Measurements from ENCODE around the gene ADO.

DNA sequence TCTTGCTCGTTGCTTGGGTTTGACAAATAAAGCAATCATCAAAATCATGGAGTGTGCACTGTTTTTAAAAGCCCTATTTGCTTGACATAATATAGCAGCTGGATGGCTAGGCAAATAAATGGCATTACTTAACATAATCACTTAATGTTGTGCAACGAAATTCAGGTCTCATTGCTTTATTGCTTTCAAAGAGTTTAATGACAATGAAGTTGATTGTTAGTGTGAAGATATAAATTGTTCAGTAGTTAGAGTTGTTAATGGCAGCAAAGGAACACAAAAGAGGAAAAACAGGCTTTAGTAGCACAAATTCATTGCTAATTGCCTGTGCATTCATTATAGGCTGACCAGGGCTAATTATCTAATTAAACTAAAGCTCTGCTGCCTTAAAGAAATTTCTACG is 7.6 kb upstream of the ADO start:
- TF ChIP-seq, protein P1, sequence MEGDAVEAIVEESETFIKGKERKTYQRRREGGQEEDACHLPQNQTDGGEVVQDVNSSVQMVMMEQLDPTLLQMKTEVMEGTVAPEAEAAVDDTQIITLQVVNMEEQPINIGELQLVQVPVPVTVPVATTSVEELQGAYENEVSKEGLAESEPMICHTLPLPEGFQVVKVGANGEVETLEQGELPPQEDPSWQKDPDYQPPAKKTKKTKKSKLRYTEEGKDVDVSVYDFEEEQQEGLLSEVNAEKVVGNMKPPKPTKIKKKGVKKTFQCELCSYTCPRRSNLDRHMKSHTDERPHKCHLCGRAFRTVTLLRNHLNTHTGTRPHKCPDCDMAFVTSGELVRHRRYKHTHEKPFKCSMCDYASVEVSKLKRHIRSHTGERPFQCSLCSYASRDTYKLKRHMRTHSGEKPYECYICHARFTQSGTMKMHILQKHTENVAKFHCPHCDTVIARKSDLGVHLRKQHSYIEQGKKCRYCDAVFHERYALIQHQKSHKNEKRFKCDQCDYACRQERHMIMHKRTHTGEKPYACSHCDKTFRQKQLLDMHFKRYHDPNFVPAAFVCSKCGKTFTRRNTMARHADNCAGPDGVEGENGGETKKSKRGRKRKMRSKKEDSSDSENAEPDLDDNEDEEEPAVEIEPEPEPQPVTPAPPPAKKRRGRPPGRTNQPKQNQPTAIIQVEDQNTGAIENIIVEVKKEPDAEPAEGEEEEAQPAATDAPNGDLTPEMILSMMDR (IDR thresholded peaks at IDR 0.05) = no peak
- no peak for TF ChIP-seq TEAD4 (IDR thresholded peaks at IDR 0.05; ENCODE audit: borderline replicate concordance, insufficient read depth)
- TF ChIP-seq, protein P2, sequence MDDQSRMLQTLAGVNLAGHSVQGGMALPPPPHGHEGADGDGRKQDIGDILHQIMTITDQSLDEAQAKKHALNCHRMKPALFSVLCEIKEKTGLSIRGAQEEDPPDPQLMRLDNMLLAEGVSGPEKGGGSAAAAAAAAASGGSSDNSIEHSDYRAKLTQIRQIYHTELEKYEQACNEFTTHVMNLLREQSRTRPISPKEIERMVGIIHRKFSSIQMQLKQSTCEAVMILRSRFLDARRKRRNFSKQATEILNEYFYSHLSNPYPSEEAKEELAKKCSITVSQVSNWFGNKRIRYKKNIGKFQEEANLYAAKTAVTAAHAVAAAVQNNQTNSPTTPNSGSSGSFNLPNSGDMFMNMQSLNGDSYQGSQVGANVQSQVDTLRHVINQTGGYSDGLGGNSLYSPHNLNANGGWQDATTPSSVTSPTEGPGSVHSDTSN (IDR thresholded peaks at IDR 0.05) = no peak
- no peak for TF ChIP-seq EP300 (IDR thresholded peaks at IDR 0.05; ENCODE audit: borderline replicate concordance in 1 of 2, low read depth in 1 of 2, low read length in 1 of 2)
- TF ChIP-seq FOXM1 (IDR thresholded peaks at IDR 0.05; ENCODE audit: low read depth) = no peak
- TF ChIP-seq EZH2phosphoT487 (IDR thresholded peaks at IDR 0.05; ENCODE audit: borderline replicate concordance, low read depth) = no peak
- TF ChIP-seq, protein P3, sequence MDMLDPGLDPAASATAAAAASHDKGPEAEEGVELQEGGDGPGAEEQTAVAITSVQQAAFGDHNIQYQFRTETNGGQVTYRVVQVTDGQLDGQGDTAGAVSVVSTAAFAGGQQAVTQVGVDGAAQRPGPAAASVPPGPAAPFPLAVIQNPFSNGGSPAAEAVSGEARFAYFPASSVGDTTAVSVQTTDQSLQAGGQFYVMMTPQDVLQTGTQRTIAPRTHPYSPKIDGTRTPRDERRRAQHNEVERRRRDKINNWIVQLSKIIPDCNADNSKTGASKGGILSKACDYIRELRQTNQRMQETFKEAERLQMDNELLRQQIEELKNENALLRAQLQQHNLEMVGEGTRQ (IDR thresholded peaks at IDR 0.05; ENCODE audit: borderline replicate concordance, low read depth, low read length) = no peak
- no peak for TF ChIP-seq CHD2 (IDR thresholded peaks at IDR 0.05; ENCODE audit: low read length, partially characterized antibody)
- no peak for TF ChIP-seq SMC3 (IDR thresholded peaks at IDR 0.05; ENCODE audit: low read depth, low read length)
- TF ChIP-seq TCF12 (IDR thresholded peaks at IDR 0.05) = no peak
- TF ChIP-seq RXRA (IDR thresholded peaks at IDR 0.05; ENCODE audit: borderline replicate concordance, low read depth) = no peak
- no peak for TF ChIP-seq JUND (IDR thresholded peaks at IDR 0.05)
- TF ChIP-seq SIN3A (IDR thresholded peaks at IDR 0.05; ENCODE audit: borderline replicate concordance, low read depth, low read length) = no peak

Measured in SK-N-SH (cell line).